Heart left ventricle (tissue), 13 donors: Measurements from ENCODE around the gene SLC23A2.

Source experiments
- CTCF ChIP-seq, 12 donors: fragments of 200-600 bp; sonication (generic) in 4 of 12; IDR thresholded peaks; one replicate each; pipeline versions ENCODE4 v1.5.0 to v1.8.0; 2018 to 2022; ENCODE audit warnings: antibody characterized with exemption in 12 of 12, mild to moderate bottlenecking in 5 of 12
- POLR2A ChIP-seq, 2 donors: fragments of 450-650 bp; IDR thresholded peaks; one replicate each; pipeline ENCODE4 v1.6.1; 2017; ENCODE audit warnings: antibody characterized with exemption in 2 of 2, mild to moderate bottlenecking in 2 of 2, moderate library complexity in 2 of 2
- donor health status: ischemic (EF 13 %, LVEDD 7.1; RV severe dilation, severe dysfunction).
- donor health status: DM: no; HTN: yes; CAD: no.
- donor health status: DM: no; HTN: no; CAD: no.
- donor health status: ischemic (EF 25% LVEDD 6.9; RV normal size, moderate dysfunction).
- donor health status: ischemic (EF 25% LVEDD 5.7; RV mildly dilated, moderate dysfunction).
- donor health status: ischemic (EF 35%, LVEDD 5.7; RV mildly dilated, moderate dysfunction).
- donor health status: nonischemic (EF 11% LVEDD 7.7; RV severe dilation, severe dysfunction).
- donor health status: DM: yes; HTN: yes; CAD: no.
- donor health status: PGD.
- donor health status: ischemic (EF 29% LVEDD 5.4; RV normal size, mild dysfunction).
- donor health status: nonischemic (EF 23%, LVEDD 6.1; RV moderate dilation, normal function).

- TF ChIP-seq CTCF (IDR thresholded peaks at IDR 0.05) = no peak
- no peak for TF ChIP-seq POLR2A (IDR thresholded peaks at IDR 0.05)
These were observed 4.1 kb downstream of the SLC23A2 start for GRCh38 chr20:4997222-4997621.
